ENCODE data around the gene ST6GALNAC3.

DNA sequence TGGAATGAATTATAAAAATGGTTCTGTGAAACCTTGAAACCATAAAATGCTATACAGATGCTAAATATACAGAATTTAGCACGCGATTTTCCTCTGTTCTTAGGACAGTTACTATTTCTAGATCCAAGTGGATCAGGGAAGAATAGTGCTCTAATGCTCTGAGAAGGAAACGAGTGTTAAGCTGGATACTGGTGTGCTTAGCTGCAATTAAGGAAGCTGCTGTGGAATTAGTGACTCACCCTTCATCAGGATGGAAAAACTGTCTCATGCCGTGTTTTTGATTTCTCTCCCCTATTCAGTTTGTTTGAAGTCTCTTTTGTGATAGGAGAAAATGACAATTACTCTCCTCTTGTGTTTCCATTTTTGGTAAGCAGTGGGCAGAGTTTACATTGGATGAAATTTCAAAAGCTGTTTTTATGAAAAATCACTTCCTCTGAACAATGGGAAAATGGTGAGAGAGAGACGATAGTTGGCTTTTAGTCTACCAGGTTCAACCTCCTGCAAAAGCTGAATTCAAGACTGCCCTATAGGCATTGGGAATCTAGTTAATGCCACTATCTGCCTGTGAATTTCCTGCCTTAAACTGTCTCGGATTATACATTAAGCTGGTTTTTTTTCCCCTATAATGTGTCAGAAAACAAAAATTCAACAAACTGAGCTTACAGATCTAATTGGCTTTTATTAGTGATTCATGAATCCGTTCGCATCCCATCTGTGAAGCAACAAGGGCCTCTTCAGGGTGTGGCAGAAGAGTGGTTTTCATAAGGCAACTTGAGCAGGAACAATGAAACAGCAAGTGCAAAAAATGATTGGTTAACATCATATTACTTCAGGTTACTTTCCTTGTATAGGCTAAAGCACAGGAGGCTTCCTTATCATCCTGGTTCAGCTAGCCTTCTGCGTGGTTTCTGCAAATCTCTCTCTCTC is 179.8 kb downstream of the ST6GALNAC3 start:
- no peak for TF ChIP-seq EP300 (IDR thresholded peaks at IDR 0.05)
- no peak for TF ChIP-seq EHMT2 (IDR thresholded peaks at IDR 0.05; ENCODE audit: low read depth)
- no peak for TF ChIP-seq HDAC2 (IDR thresholded peaks at IDR 0.05)
- TF ChIP-seq RAD21 (conservative IDR thresholded peaks at IDR 0.05 in 1 of 2, IDR thresholded peaks at IDR 0.05 in 1 of 2) = no peak
- TF ChIP-seq ZFP36 (IDR thresholded peaks at IDR 0.05; ENCODE audit: borderline replicate concordance, partially characterized antibody) = no peak
- no peak for TF ChIP-seq CTCF (IDR thresholded peaks at IDR 0.05)
- no peak for TF ChIP-seq SMC3 (IDR thresholded peaks at IDR 0.05)
- TF ChIP-seq FOSB (CRISPR knock-in tag; IDR thresholded peaks at IDR 0.05) = no peak
- TF ChIP-seq ATOH8 (CRISPR knock-in tag; IDR thresholded peaks at IDR 0.05; ENCODE audit: low read depth) = no peak
- no peak for TF ChIP-seq POLR2AphosphoS2 (conservative IDR thresholded peaks at IDR 0.05; ENCODE audit: low read length)
- no peak for TF ChIP-seq POLR2A (IDR thresholded peaks at IDR 0.05; ENCODE audit: low read length)

Data from A549 (cell line).